H1 (cell line): ENCODE measurements around the gene SCARF1. TPM values are rescaled to one million over a fixed set of nuclear protein-coding genes. Genes with fewer than 3 reads are reported as not detected.

Experiments
- CTCF ChIA-PET: fragments of 300-600 bp; sonication (Branson Sonifier 250); formaldehyde crosslinking; loops from one replicate; lab custom pipeline; 2021; ENCODE audit not compliant: partially characterized antibody; lab: Charles Lee
- POLR2A ChIA-PET: fragments of 300-600 bp; sonication (Branson Sonifier 250); formaldehyde crosslinking; loops from one replicate; lab custom pipeline; 2021; ENCODE audit warnings: inconsistent platforms; ENCODE audit not compliant: partially characterized antibody; lab: Charles Lee
- DNase-seq, 2 experiments: peaks; one replicate each; pipeline versions ENCODE4 v3.0.0 to v3.0.0-alpha.2; 2010 to 2022; ENCODE audit warnings: low spot score in 2 of 2, low read depth in 1 of 2, mixed read lengths in 1 of 2
- FAIRE-seq: peaks from 2 replicates; lab custom pipeline; 2011; peaks lifted over from hg19 to GRCh38; lab: Jason Lieb, UNC
- H2AFZ ChIP-seq: 2 replicates; pipeline ENCODE4 v1.8.1; 2012; ENCODE audit warnings: low read length, inconsistent platforms
- H2AK5ac ChIP-seq: 2 replicates; pipeline ENCODE4 v1.6.1; 2013; ENCODE audit warnings: low read depth, low read length
- H2BK120ac ChIP-seq: replicated peaks from 2 replicates; pipeline ENCODE3; 2013; ENCODE audit warnings: low read depth, low read length, inconsistent platforms
- H2BK12ac ChIP-seq: 2 replicates; pipeline ENCODE4 v1.6.1; 2013; ENCODE audit warnings: low read depth, low read length
- H2BK15ac ChIP-seq: 2 replicates; pipeline ENCODE4 v1.6.1; 2013; ENCODE audit warnings: low read length
- H2BK20ac ChIP-seq: 2 replicates; pipeline ENCODE4 v1.6.1; 2013; ENCODE audit warnings: low read length
- H2BK5ac ChIP-seq: 2 replicates; pipeline ENCODE4 v1.6.1; 2013; ENCODE audit warnings: low read depth, low read length
- H3K14ac ChIP-seq: 2 replicates; pipeline ENCODE4 v1.6.1; 2013; ENCODE audit warnings: inconsistent platforms; ENCODE audit not compliant: insufficient read length
- H3K18ac ChIP-seq: 2 replicates; pipeline ENCODE4 v1.6.1; 2013; ENCODE audit warnings: low read length; ENCODE audit errors: extremely low read depth
- H3K23ac ChIP-seq: 2 replicates; pipeline ENCODE4 v1.6.1; 2013; ENCODE audit warnings: inconsistent platforms; ENCODE audit not compliant: insufficient read length
- H3K23me2 ChIP-seq: 2 replicates; pipeline ENCODE4 v1.6.1; 2013; ENCODE audit warnings: low read depth, low read length
- H3K27ac ChIP-seq: 2 replicates; pipeline ENCODE4 v1.6.1; 2011; ENCODE audit warnings: low read depth, low read length, inconsistent platforms
- H3K27me3 ChIP-seq, 4 experiments: replicated peaks in 1 of 4; 1 replicate in 1 of 4; 2 replicates in 3 of 4; pipeline versions ENCODE4 v1.6.1 to v1.8.1; 2011 to 2013; ENCODE audit warnings: low read length in 3 of 4, mild to moderate bottlenecking in 3 of 4, inconsistent platforms in 2 of 4, mixed read lengths in 2 of 4, moderate library complexity in 1 of 4; ENCODE audit not compliant: control insufficient read depth in 3 of 4, insufficient read depth in 3 of 4; ENCODE audit errors: extremely low read depth in 1 of 4
- H3K36me3 ChIP-seq, 4 experiments: 2 replicates each; pipeline versions ENCODE4 v1.6.1 to v1.8.1; 2011 to 2013; ENCODE audit warnings: mild to moderate bottlenecking in 4 of 4, low read length in 3 of 4, moderate library complexity in 2 of 4, control low read depth in 1 of 4, inconsistent platforms in 1 of 4; ENCODE audit not compliant: insufficient read depth in 4 of 4, control insufficient read depth in 2 of 4
- H3K4ac ChIP-seq: replicated peaks from 2 replicates; pipeline ENCODE3; 2013; ENCODE audit warnings: low read length, low read depth, mixed read lengths, inconsistent platforms; ENCODE audit not compliant: insufficient read length
- H3K4me1 ChIP-seq, 4 experiments: replicated peaks in 1 of 4; 1 replicate in 1 of 4; 2 replicates in 3 of 4; pipeline versions ENCODE4 v1.6.1 to v1.8.1; 2011 to 2013; ENCODE audit warnings: low read length in 3 of 4, inconsistent platforms in 2 of 4, mixed read lengths in 1 of 4; ENCODE audit not compliant: insufficient read depth in 4 of 4, control insufficient read depth in 3 of 4
- H3K4me2 ChIP-seq, 2 experiments: 2 replicates each; pipeline versions ENCODE4 v1.6.1 to v1.8.1; 2011 to 2013; ENCODE audit warnings: low read depth in 2 of 2, low read length in 2 of 2, control low read depth in 1 of 2, inconsistent platforms in 1 of 2, mild to moderate bottlenecking in 1 of 2; ENCODE audit not compliant: insufficient read depth in 1 of 2
- H3K4me3 ChIP-seq, 4 experiments: fragments of 200-600, 300-600 bp in 1 of 4; sonication (generic), shearing (Covaris generic), sonication (Bioruptor Twin) in 1 of 4; 2 replicates each; pipeline versions ENCODE4 v1.5.1 to v1.8.1; 2011 to 2016; ENCODE audit warnings: low read length in 4 of 4, low read depth in 3 of 4, control low read depth in 2 of 4, inconsistent platforms in 2 of 4, mild to moderate bottlenecking in 2 of 4, mixed read lengths in 1 of 4, moderate library complexity in 1 of 4; ENCODE audit not compliant: insufficient read depth in 2 of 4; ENCODE audit errors: extremely low read depth in 1 of 4
- H3K56ac ChIP-seq: replicated peaks from 2 replicates; pipeline ENCODE3; 2013; ENCODE audit warnings: low read depth, mild to moderate bottlenecking, mixed read lengths, low read length, inconsistent platforms; ENCODE audit not compliant: insufficient read length
- H3K79me1 ChIP-seq: 2 replicates; pipeline ENCODE4 v1.6.1; 2013; ENCODE audit warnings: low read depth, low read length, control low read depth
- H3K79me2 ChIP-seq, 2 experiments: 2 replicates each; pipeline versions ENCODE4 v1.6.1 to v1.8.1; 2012 to 2013; ENCODE audit warnings: low read length in 2 of 2, mild to moderate bottlenecking in 2 of 2, inconsistent platforms in 1 of 2; ENCODE audit not compliant: insufficient read depth in 2 of 2, control insufficient read depth in 1 of 2
- H3K9ac ChIP-seq, 4 experiments: replicated peaks in 1 of 4; 1 replicate in 1 of 4; 2 replicates in 3 of 4; pipeline versions ENCODE4 v1.6.1 to v1.8.1; 2011 to 2013; ENCODE audit warnings: low read depth in 3 of 4, low read length in 3 of 4, control low read depth in 2 of 4, mild to moderate bottlenecking in 2 of 4, moderate library complexity in 2 of 4, inconsistent platforms in 1 of 4; ENCODE audit errors: extremely low read depth in 1 of 4
- H3K9me3 ChIP-seq, 2 experiments: 2 replicates each; pipeline versions ENCODE4 v1.6.1 to v1.8.1; 2012 to 2013; ENCODE audit warnings: mild to moderate bottlenecking in 2 of 2, moderate library complexity in 2 of 2, control low read depth in 1 of 2, inconsistent platforms in 1 of 2, low read depth in 1 of 2, low read length in 1 of 2, mixed read lengths in 1 of 2; ENCODE audit not compliant: insufficient read depth in 2 of 2
- H4K20me1 ChIP-seq, 2 experiments: replicated peaks in 1 of 2; 2 replicates each; pipeline versions ENCODE3 to v1.8.1; 2011 to 2013; ENCODE audit warnings: inconsistent platforms in 2 of 2, low read length in 2 of 2, mild to moderate bottlenecking in 1 of 2; ENCODE audit not compliant: insufficient read depth in 2 of 2, control insufficient read depth in 1 of 2
- H4K5ac ChIP-seq: 2 replicates; pipeline ENCODE4 v1.6.1; 2013; ENCODE audit warnings: low read length, low read depth, mixed read lengths, inconsistent platforms; ENCODE audit not compliant: insufficient read length
- H4K8ac ChIP-seq: 2 replicates; pipeline ENCODE4 v1.8.0; 2013; ENCODE audit warnings: mild to moderate bottlenecking, moderate library complexity, low read length, inconsistent platforms; ENCODE audit not compliant: insufficient read depth; ENCODE audit errors: extremely low read depth
- H4K91ac ChIP-seq: replicated peaks from 2 replicates; pipeline ENCODE3; 2013; ENCODE audit warnings: low read length, mixed read lengths, inconsistent platforms; ENCODE audit not compliant: insufficient read length
- BCL11A ChIP-seq, 2 experiments: IDR thresholded peaks; one replicate each; pipeline ENCODE4 v1.6.1; 2011; ENCODE audit warnings: low read depth in 2 of 2, low read length in 2 of 2, mild to moderate bottlenecking in 2 of 2
- CEBPB ChIP-seq: IDR thresholded peaks from 2 replicates; pipeline ENCODE4 v1.6.1; 2012; ENCODE audit warnings: low read depth, low read length
- FOSL1 ChIP-seq: IDR thresholded peaks from 2 replicates; pipeline ENCODE4 v1.6.1; 2011; ENCODE audit warnings: mild to moderate bottlenecking, low read depth, low read length, moderate library complexity; ENCODE audit not compliant: insufficient read depth
- NRF1 ChIP-seq: IDR thresholded peaks from 2 replicates; pipeline ENCODE4 v1.6.1; 2011; ENCODE audit warnings: mild to moderate bottlenecking, low read depth, low read length, improper control_type of control experiment
- PHF8 ChIP-seq: fragments of 200-600 bp; sonication (generic); conservative IDR thresholded peaks from 2 replicates; pipeline ENCODE4 v1.7.1; 2012; ENCODE audit warnings: low read depth, mild to moderate bottlenecking, inconsistent platforms, low read length, moderate library complexity
- POLR2AphosphoS5 ChIP-seq: IDR thresholded peaks from 2 replicates; pipeline ENCODE4 v1.6.1; 2011; ENCODE audit warnings: low read depth, low read length
- POU5F1 ChIP-seq: IDR thresholded peaks from 2 replicates; pipeline ENCODE4 v1.6.1; 2011; ENCODE audit warnings: low read depth, mild to moderate bottlenecking, low read length, moderate library complexity
- RNF2 ChIP-seq: fragments of 200-900, 300-1000 bp; sonication (generic); IDR thresholded peaks from 2 replicates; pipeline ENCODE4 v1.7.1; 2016; ENCODE audit warnings: borderline replicate concordance, low read depth, mild to moderate bottlenecking, antibody characterized with exemption, low read length; ENCODE audit not compliant: poor library complexity, severe bottlenecking; ENCODE audit errors: missing control alignments
- SIX5 ChIP-seq: IDR thresholded peaks from 2 replicates; pipeline ENCODE4 v1.6.1; 2011; ENCODE audit warnings: mild to moderate bottlenecking, low read depth, low read length
- TAF7 ChIP-seq: optimal IDR thresholded peaks from 2 replicates; pipeline ENCODE3; 2011; ENCODE audit warnings: low read depth, mild to moderate bottlenecking, inconsistent platforms, low read length, moderate library complexity, borderline replicate concordance
- TBP ChIP-seq: IDR thresholded peaks from 2 replicates; pipeline ENCODE4 v1.6.1; 2011; ENCODE audit warnings: low read depth, low read length, improper control_type of control experiment
- ZNF274 ChIP-seq: IDR thresholded peaks from 2 replicates; pipeline ENCODE4 v1.7.0; 2012; ENCODE audit warnings: low read length, borderline replicate concordance; ENCODE audit errors: extremely low read depth
- WGBS, 2 experiments: shearing (Covaris generic) in 1 of 2; methylation state at CpG; one replicate each; pipeline versions ENCODE4 v1.1.6 to v1.1.7; 2013 to 2015; ENCODE audit warnings: low lambda C conversion rate in 2 of 2, mixed read lengths in 2 of 2, inconsistent platforms in 1 of 2, low coverage in 1 of 2, missing lambda C conversion rate in 1 of 2; ENCODE audit not compliant: insufficient replicate concordance in 2 of 2, insufficient coverage in 1 of 2, insufficient read length in 1 of 2; ENCODE audit errors: extremely low coverage in 1 of 2, missing lambda C conversion rate in 1 of 2; 5-methylcytosine and 5-hydroxymethylcytosine counted together
- polyA plus RNA-seq, 7 experiments: library from polyadenylated mRNA; depleted of rRNA in 3 of 7; stranded (reverse) in 5 of 7; unstranded in 2 of 7; fragments of >200 nt in 5 of 7; fragments of 200-250 nt in 2 of 7; gene quantifications; 1 replicate in 5 of 7; 2 replicates in 1 of 7; 4 replicates in 1 of 7; pipeline versions ENCODE4 v1.2.1 to v1.2.3, GENCODE V29; 2011 to 2013; ENCODE audit warnings: missing spikeins in 2 of 7, mixed read lengths in 2 of 7
- total RNA-seq: library from RNA; stranded (reverse); fragmentation: NEBNext Ultra II Directional; extraction: Animal tissue kit (Norgen Biotek cat#: 25700); gene quantifications from 2 replicates; pipeline ENCODE4 v1.2.1, GENCODE V29; 2021

Gene SCARF1
- total and polyA plus RNA-seq, 2 of the 8 experiments (the other 6 are each of a cell fraction or from before 2014, with no cell fraction given) = 1.1 to 1.6 TPM

DNA sequence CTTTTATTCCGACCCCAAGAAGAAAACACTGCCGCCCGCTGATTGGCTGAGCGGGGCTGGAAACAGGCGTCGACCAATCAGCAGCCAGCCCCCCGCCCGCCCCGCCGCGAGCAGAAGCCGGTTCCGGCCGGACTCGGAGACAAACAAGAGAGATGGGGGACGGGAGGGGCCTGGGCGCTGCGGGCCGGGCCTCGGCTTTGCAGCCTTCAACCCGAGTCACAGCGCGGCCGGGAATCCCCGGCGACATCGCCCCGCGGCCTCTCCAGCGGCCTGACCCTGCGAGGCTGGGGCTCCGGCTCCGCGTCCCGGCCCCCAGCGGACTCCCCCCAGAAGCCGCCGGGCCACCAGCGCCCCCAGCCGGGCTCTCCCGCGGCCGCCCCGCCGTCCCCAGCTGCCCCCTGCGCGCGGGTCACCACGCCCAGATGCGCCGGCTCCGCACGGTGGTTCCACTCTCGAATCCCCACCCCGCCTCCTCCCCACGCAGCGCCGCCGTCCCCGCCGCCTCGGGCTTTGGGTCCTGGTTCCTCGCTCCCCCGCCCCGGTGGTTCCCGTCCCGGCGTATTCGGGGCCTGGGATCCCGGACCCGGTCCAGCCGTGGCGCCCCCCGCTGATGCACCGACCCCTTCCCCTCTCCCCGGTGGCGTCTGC is 16.6 kb downstream of the SCARF1 start:
- Histone ChIP-seq H2BK15ac (no peak overlapping the region), H3K79me1 (no peaks in the 10 kb centered on the region), H2BK120ac (no peak overlapping the region), H3K4me3 (peak overlapping the region; percentile 67 to 79 (median 68)), H3K23me2 (peaks cover 14% of the 10 kb centered on the region), H3K9ac (peak overlapping the region; percentile 73 to 83 (median 82); a peak in 6 of 7 replicates), H3K4ac (no peak overlapping the region), H3K27me3 (peaks cover 0 to 13% (median 5%) of the 10 kb centered on the region in 4 experiments; a peak in 5 of 7 replicates), H3K4me2 (peak overlapping the region; percentile 93 to 99), H2BK5ac (no peak overlapping the region; the same call in none of the 2 replicates), H4K8ac (peak overlapping the region; percentile 94; the same call in 1 of the 2 replicates), H3K36me3 (no peaks in the 10 kb centered on the region), H3K4me1 (peaks cover 0 to 7% (median 5%) of the 10 kb centered on the region in 4 experiments; a peak in 6 of 7 replicates), H2BK12ac (no peak overlapping the region), H2AK5ac (no peak overlapping the region), H3K27ac (peak overlapping the region; percentile 53; the same call in 1 of the 2 replicates), H4K20me1 (peaks cover 0 to 4% of the 10 kb centered on the region in 2 experiments), H3K18ac (no peak overlapping the region; the same call in 1 of the 2 replicates), H3K56ac (peak overlapping the region; percentile 46), H4K91ac (no peak overlapping the region), H3K14ac (no peak overlapping the region), H3K9me3 (no peaks in the 10 kb centered on the region), H3K23ac (no peak overlapping the region), H4K5ac (peak overlapping the region; percentile 50), H2AFZ (no peak overlapping the region), H2BK20ac (no peak overlapping the region), H3K79me2 (no peaks in the 10 kb centered on the region)
- CTCF ChIA-PET = interaction anchor here (0.6 to 14.5 kb wide), 20 partner anchors 9 to 113 kb away, joined by 3 to 146 read pairs (median 5); no protein-coding TSS in a partner anchor
- WGBS, 2 experiments = 1% methylated on average over 31 of the region's 77 CpGs; no CpG with 5 or more reads in 1 of the 2 experiments
- FAIRE-seq (no peak), DNase-seq (peak in 1 of 2 experiments; percentile 95)
- POLR2A ChIA-PET = interaction anchor here (0.9 to 6.2 kb wide), 15 partner anchors 11 to 231 kb away, joined by 3 to 29 read pairs (median 4); partner anchors contain the start of gene INPP5K
- peak; percentile 10 for TF ChIP-seq TAF7
- 0 out of 2 replicates have a peak, but pooled peaks have one; percentile 20 for TF ChIP-seq POLR2AphosphoS5
- no peak for TF ChIP-seq RNF2
- no peak for TF ChIP-seq ZNF274
- peak; percentile 59; the same call in 1 of the 2 replicates for TF ChIP-seq PHF8
- TF ChIP-seq BCL11A (IDR thresholded peaks at IDR 0.05; ENCODE audit: low read depth in 2 of 2, low read length in 2 of 2) = no peak
- no peak for TF ChIP-seq CEBPB
- TF ChIP-seq TBP = peak; percentile 68; the same call in 1 of the 2 replicates
- TF ChIP-seq FOSL1 = no peak
- no peak for TF ChIP-seq SIX5
- no peak for TF ChIP-seq POU5F1
- no peak for TF ChIP-seq NRF1
